GM21367 (cell line): ENCODE results near the gene LFNG.

ENCODE experiments used
- ATAC-seq: cut with Tn5 transposase; IDR thresholded peaks from one replicate; pipeline ENCODE4 v1.9.1; 2021; ENCODE audit not compliant: unreplicated experiment

LFNG gene

GRCh38 chr7:2502647-2502966 is 17.0 kb upstream of the LFNG start:
- ATAC-seq, result no peak

- no peak for ATAC-seq
Measured at GRCh38 chr7:2503056-2503941, 16.3 kb upstream of the LFNG start.

- ATAC-seq, result no peak
Measured at GRCh38 chr7:2504128-2504888, 15.3 kb upstream of the LFNG start.

- ATAC-seq, result no peak
Measured at GRCh38 chr7:2504889-2505375, 14.6 kb upstream of the LFNG start.

- ATAC-seq, result no peak
Measured at GRCh38 chr7:2505401-2505800, 14.2 kb upstream of the LFNG start.

GRCh38 chr7:2507208-2507916 is 12.2 kb upstream of the LFNG start:
- ATAC-seq, result no peak

GRCh38 chr7:2507917-2508306 is 11.7 kb upstream of the LFNG start:
- ATAC-seq, result no peak

- no peak for ATAC-seq
Measured at GRCh38 chr7:2508327-2509215, 11.0 kb upstream of the LFNG start.

GRCh38 chr7:2509298-2509906 is 10.2 kb upstream of the LFNG start:
- ATAC-seq, result no peak

GRCh38 chr7:2510130-2510776 is 9.3 kb upstream of the LFNG start:
- no peak for ATAC-seq

- no peak for ATAC-seq
Measured at GRCh38 chr7:2510909-2511768, 8.4 kb upstream of the LFNG start.

- no peak for ATAC-seq
Measured at GRCh38 chr7:2511769-2512168, 7.8 kb upstream of the LFNG start.

GRCh38 chr7:2512179-2512661 is 7.4 kb upstream of the LFNG start:
- ATAC-seq, result no peak

GRCh38 chr7:2512713-2513112 is 6.9 kb upstream of the LFNG start:
- no peak for ATAC-seq

GRCh38 chr7:2513702-2514101 is 5.9 kb upstream of the LFNG start:
- ATAC-seq, result no peak

GRCh38 chr7:2514473-2515423 is 4.8 kb upstream of the LFNG start:
- no peak for ATAC-seq

- no peak for ATAC-seq
Measured at GRCh38 chr7:2515424-2516193, 4.0 kb upstream of the LFNG start.
